Stomach (tissue), 9 donors: ENCODE measurements around the gene COL6A1. TPM values are rescaled to one million over a fixed set of nuclear protein-coding genes. Genes with fewer than 3 reads are reported as not detected.

Source experiments
- DNase-seq, 2 donors: peaks; one replicate each; pipeline versions ENCODE4 v3.0.0 to v3.0.0-alpha.2; 2013 to 2019
- H3K27ac ChIP-seq, 5 donors: fragments of 200-600 bp in 4 of 5; sonication (generic) in 4 of 5; one replicate each; pipeline ENCODE4 v1.5.1; 2013 to 2019; ENCODE audit warnings: mild to moderate bottlenecking in 1 of 5, moderate library complexity in 1 of 5
- H3K27me3 ChIP-seq, 3 donors: fragments of 200-600 bp; sonication (generic); one replicate each; pipeline ENCODE4 v1.5.1; 2017 to 2019; ENCODE audit warnings: mixed run types in 1 of 3
- H3K36me3 ChIP-seq, 4 donors: fragments of 200-600 bp; sonication (generic); 1 replicate in 3 of 4; 2 replicates in 1 of 4; pipeline ENCODE4 v1.5.1; 2016 to 2019
- H3K4me1 ChIP-seq, 4 donors: fragments of 200-600 bp; sonication (generic); one replicate each; pipeline ENCODE4 v1.5.1; 2016 to 2019
- H3K4me3 ChIP-seq, 4 donors: fragments of 200-600 bp; sonication (generic) in 3 of 4; one replicate each; pipeline ENCODE4 v1.5.1; 2016 to 2019; ENCODE audit warnings: mild to moderate bottlenecking in 1 of 4
- H3K9me3 ChIP-seq, 4 donors: fragments of 200-600 bp; sonication (generic); one replicate each; pipeline ENCODE4 v1.5.1; 2016 to 2019
- CTCF ChIP-seq, 7 experiments: fragments of 450-650 bp in 4 of 7; fragments of 200-600 bp in 3 of 7; sonication (generic) in 3 of 7; IDR thresholded peaks; one replicate each; pipeline ENCODE4 v1.5.1; 2016 to 2019; ENCODE audit warnings: antibody characterized with exemption in 7 of 7, control low read depth in 2 of 7, mild to moderate bottlenecking in 1 of 7
- EP300 ChIP-seq: sonication (generic); formaldehyde crosslinking; IDR thresholded peaks from one replicate; pipeline ENCODE4 v1.6.1; 2017; ENCODE audit warnings: antibody characterized with exemption
- POLR2A ChIP-seq, 4 donors: fragments of 450-650 bp; IDR thresholded peaks; one replicate each; pipeline ENCODE4 v1.6.1; 2016; ENCODE audit warnings: antibody characterized with exemption in 4 of 4, control low read depth in 2 of 4, mild to moderate bottlenecking in 1 of 4, moderate library complexity in 1 of 4
- POLR2AphosphoS5 ChIP-seq, 3 donors: sonication (generic); formaldehyde crosslinking; IDR thresholded peaks; one replicate each; pipeline ENCODE4 v1.6.1; 2016; ENCODE audit warnings: antibody characterized with exemption in 3 of 3
- WGBS, 5 donors: extraction: QIAGEN DNeasy Blood & Tissue Kit in 3 of 5; methylation state at CpG; one replicate each; pipeline versions ENCODE4 v1.1.5 to v1.1.7; 2013 to 2018; 5-methylcytosine and 5-hydroxymethylcytosine counted together
- intact Hi-C: fragments of 100-400 bp; cut with DNase I; formaldehyde crosslinking; loops from one replicate; pipeline ENCODE4 v1.15.1; 2023; ENCODE audit warnings: low total_unique reads
- polyA plus RNA-seq, 3 donors: library from polyadenylated mRNA; stranded (reverse); fragments of 200-250 nt; gene quantifications; one replicate each; pipeline ENCODE4 v1.2.3, GENCODE V29; 2013
- total RNA-seq, 5 donors: library from RNA; depleted of rRNA; stranded (reverse); fragments of >200 nt; gene quantifications; one replicate each; pipeline versions ENCODE4 v1.1.0 to v1.2.3, GENCODE V29; 2014 to 2016
- donor health status: healthy with polysubstance abuse.
- donor health status: Bipolar disorder and iron deficiency.
- donor health status: healthy.

COL6A1 gene
- total and polyA plus RNA-seq, 8 donors, result 63.2 to 756 (median 254) TPM

GRCh38 chr21:45966791-45967394 is 14.7 kb upstream of the COL6A1 start:
- intact Hi-C loops, result no loop called here
- no peak for DNase-seq
- Histone ChIP-seq H3K36me3 (no peaks in the 10 kb centered on the region), H3K4me3 (no peak overlapping the region), H3K27ac (no peak overlapping the region), H3K9me3 (peaks cover 0 to 16% (median 5%) of the 10 kb centered on the region in 4 donors), H3K4me1 (peaks cover 13 to 18% (median 16%) of the 10 kb centered on the region in 4 donors), H3K27me3 (peaks cover 0 to 18% (median 12%) of the 10 kb centered on the region in 3 donors)
- TF ChIP-seq EP300 (no peak), POLR2A (IDR thresholded peaks at IDR 0.05) (no peak), CTCF (IDR thresholded peaks at IDR 0.05) (no peak), POLR2AphosphoS5 (IDR thresholded peaks at IDR 0.05) (no peak)
- WGBS, 5 donors, result 64 to 75% (median 67%) methylated on average over 9 of the region's 9 CpGs

- Histone ChIP-seq H3K9me3 (peaks cover 0 to under 1% (median under 1%) of the 10 kb centered on the region in 4 donors), H3K4me3 (no peak overlapping the region), H3K27ac (peak overlapping the region in 1 of 5 donors; percentile 91), H3K36me3 (no peaks in the 10 kb centered on the region), H3K4me1 (peaks cover 42 to 50% (median 46%) of the 10 kb centered on the region in 4 donors), H3K27me3 (peaks cover 0 to 49% (median 39%) of the 10 kb centered on the region in 3 donors)
- WGBS, 5 donors, result 63 to 74% (median 70%) methylated on average over 18 to 22 of the region's 22 CpGs
- DNase-seq, result no peak
- intact Hi-C loops, result loop anchor here (5.0 kb wide), 1 partner anchor 127 kb away; the partner anchor contains the start of gene COL6A2
- TF ChIP-seq CTCF (IDR thresholded peaks at IDR 0.05) (no peak), POLR2A (IDR thresholded peaks at IDR 0.05) (no peak), EP300 (no peak), POLR2AphosphoS5 (IDR thresholded peaks at IDR 0.05) (no peak)
Measured at GRCh38 chr21:45969921-45970673, 11.5 kb upstream of the COL6A1 start.

- peak in 1 of 2 donors; percentile 87 for DNase-seq
- H3K9me3 ChIP-seq, result no peaks in the 10 kb centered on the region
- 29 to 64% (median 38%) methylated on average over 11 to 25 of the region's 25 CpGs for WGBS, 5 donors
- no peaks in the 10 kb centered on the region for H3K36me3 ChIP-seq
- H3K27me3 ChIP-seq, result peaks cover 0 to 56% (median 42%) of the 10 kb centered on the region in 3 donors
- peak overlapping the region; percentile 7 to 92 (median 89) for H3K27ac ChIP-seq
- TF ChIP-seq CTCF (IDR thresholded peaks at IDR 0.05), result peak in 5 of 7 experiments; percentile 36 to 86 (median 84)
- TF ChIP-seq EP300, result no peak
- intact Hi-C loops, result loop anchor here (5.0 kb wide), 1 partner anchor 126 kb away; the partner anchor contains the start of gene COL6A2
- H3K4me1 ChIP-seq, result peaks cover 46 to 59% (median 54%) of the 10 kb centered on the region in 4 donors
- no peak overlapping the region for H3K4me3 ChIP-seq
Measured at GRCh38 chr21:45970674-45971615, 10.6 kb upstream of the COL6A1 start.
